Testis (tissue), 3 donors: ENCODE results near the gene CDH5. TPM values are rescaled to one million over a fixed set of nuclear protein-coding genes. Genes with fewer than 3 reads are reported as not detected.

ENCODE experiments used
- DNase-seq: peaks from one replicate; pipeline ENCODE4 v3.0.0-alpha.2; 2019
- H3K27ac ChIP-seq, 2 donors: fragments of 200-600 bp; sonication (generic); one replicate each; pipeline ENCODE4 v1.5.1; 2019
- H3K27me3 ChIP-seq: fragments of 200-600 bp; sonication (generic); one replicate; pipeline ENCODE4 v1.5.1; 2019
- H3K36me3 ChIP-seq: fragments of 200-600 bp; sonication (generic); one replicate; pipeline ENCODE4 v1.5.1; 2017; ENCODE audit warnings: low read depth; ENCODE audit errors: missing control alignments
- H3K4me1 ChIP-seq: fragments of 200-600 bp; sonication (generic); one replicate; pipeline ENCODE4 v1.5.1; 2019
- H3K4me3 ChIP-seq, 2 donors: fragments of 200-600 bp; sonication (generic); one replicate each; pipeline ENCODE4 v1.5.1; 2017 to 2019
- H3K9me3 ChIP-seq: fragments of 200-600 bp; sonication (generic); one replicate; pipeline ENCODE4 v1.5.1; 2017
- CTCF ChIP-seq, 3 experiments: fragments of 450-650 bp in 2 of 3; fragments of 200-600 bp in 1 of 3; sonication (generic) in 1 of 3; IDR thresholded peaks; one replicate each; pipeline ENCODE4 v1.5.1; 2016 to 2019; ENCODE audit warnings: antibody characterized with exemption in 3 of 3, mild to moderate bottlenecking in 2 of 3, moderate library complexity in 1 of 3
- POLR2A ChIP-seq: fragments of 450-650 bp; IDR thresholded peaks from one replicate; pipeline ENCODE4 v1.6.1; 2017; ENCODE audit warnings: antibody characterized with exemption, mild to moderate bottlenecking, moderate library complexity
- WGBS, 2 donors: methylation state at CpG; one replicate each; pipeline ENCODE4 v1.1.5; 2018; 5-methylcytosine and 5-hydroxymethylcytosine counted together
- intact Hi-C: fragments of 100-400 bp; cut with DNase I; formaldehyde crosslinking; loops from one replicate; pipeline ENCODE4 v1.15.1; 2023; ENCODE audit warnings: low total_unique reads
- polyA plus RNA-seq: library from polyadenylated mRNA; stranded (reverse); fragments of 350-450 nt; fragmentation: Illumina TruSeq; extraction: RNeasy Lipid Tissue Mini Kit (QIAGEN cat#74804); gene quantifications from one replicate; pipeline ENCODE4 v1.2.3, GENCODE V29; 2014; ENCODE audit warnings: low read depth, low replicate concordance; ENCODE audit not compliant: insufficient read depth
- total RNA-seq, 2 donors: library from RNA; depleted of rRNA; stranded (reverse); fragments of >200 nt; gene quantifications; one replicate each; pipeline ENCODE4 v1.2.3, GENCODE V29; 2016

CDH5 gene
- total and polyA plus RNA-seq, 3 donors from 2014 or later: 22.1 to 40.6 (median 23.8) TPM

GRCh38 chr16:66373667-66374066, 7.2 kb downstream of the CDH5 start:
- H3K4me3 ChIP-seq: no peak overlapping the region
- intact Hi-C loops: no loop called here
- H3K36me3 ChIP-seq: no peaks in the 10 kb centered on the region
- H3K9me3 ChIP-seq: no peaks in the 10 kb centered on the region
- peaks cover 6% of the 10 kb centered on the region for H3K4me1 ChIP-seq
- 88 to 92% methylated on average over 5 of the region's 5 CpGs for WGBS, 2 donors
- no peaks in the 10 kb centered on the region for H3K27me3 ChIP-seq
- no peak overlapping the region for H3K27ac ChIP-seq
- DNase-seq: no peak
- TF ChIP-seq CTCF (IDR thresholded peaks at IDR 0.05) (no peak), POLR2A (no peak)

GRCh38 chr16:66374176-66374575, 7.7 kb downstream of the CDH5 start:
- intact Hi-C loops: no loop called here
- WGBS, 2 donors: 75 to 86% methylated on average over 5 to 7 of the region's 7 CpGs
- H3K9me3 ChIP-seq: no peaks in the 10 kb centered on the region
- H3K27me3 ChIP-seq: no peaks in the 10 kb centered on the region
- no peaks in the 10 kb centered on the region for H3K36me3 ChIP-seq
- peaks cover 6% of the 10 kb centered on the region for H3K4me1 ChIP-seq
- H3K4me3 ChIP-seq: no peak overlapping the region
- no peak for DNase-seq
- no peak overlapping the region for H3K27ac ChIP-seq
- TF ChIP-seq CTCF (IDR thresholded peaks at IDR 0.05) (no peak), POLR2A (no peak)

GRCh38 chr16:66375451-66375850, 9.0 kb downstream of the CDH5 start:
- Histone ChIP-seq H3K36me3 (no peaks in the 10 kb centered on the region), H3K27ac (no peak overlapping the region), H3K4me1 (peaks cover 6% of the 10 kb centered on the region), H3K4me3 (no peak overlapping the region), H3K9me3 (no peaks in the 10 kb centered on the region), H3K27me3 (no peaks in the 10 kb centered on the region)
- intact Hi-C loops: no loop called here
- DNase-seq: no peak
- 84 to 95% methylated on average over 9 of the region's 9 CpGs for WGBS, 2 donors
- TF ChIP-seq CTCF (IDR thresholded peaks at IDR 0.05) (no peak), POLR2A (no peak)

- Histone ChIP-seq H3K4me1 (peaks cover 3% of the 10 kb centered on the region), H3K4me3 (no peak overlapping the region), H3K36me3 (no peaks in the 10 kb centered on the region), H3K9me3 (no peaks in the 10 kb centered on the region), H3K27me3 (no peaks in the 10 kb centered on the region), H3K27ac (no peak overlapping the region)
- TF ChIP-seq CTCF (IDR thresholded peaks at IDR 0.05): no peak
- DNase-seq: no peak
- WGBS, 2 donors: 91 to 94% methylated on average over 6 of the region's 6 CpGs
- intact Hi-C loops: no loop called here
Measured at GRCh38 chr16:66376114-66376513, 9.6 kb downstream of the CDH5 start.

GRCh38 chr16:66376577-66377305, 10.2 kb downstream of the CDH5 start:
- Histone ChIP-seq H3K4me1 (no peaks in the 10 kb centered on the region), H3K27me3 (no peaks in the 10 kb centered on the region), H3K4me3 (no peak overlapping the region), H3K9me3 (no peaks in the 10 kb centered on the region), H3K36me3 (no peaks in the 10 kb centered on the region), H3K27ac (no peak overlapping the region)
- TF ChIP-seq CTCF (IDR thresholded peaks at IDR 0.05) (no peak), POLR2A (no peak)
- no peak for DNase-seq
- 85 to 90% methylated on average over 10 of the region's 10 CpGs for WGBS, 2 donors
- intact Hi-C loops: no loop called here
